Keratinocyte (primary cell): ENCODE data around the gene DYNC1LI2.

Source experiments
- CTCF ChIP-seq, 3 experiments: IDR thresholded peaks in 1 of 3; conservative IDR thresholded peaks in 1 of 3; optimal IDR thresholded peaks in 1 of 3; 2 replicates in 2 of 3; 3 replicates in 1 of 3; pipeline versions ENCODE3 to v1.5.1; 2011; ENCODE audit warnings: low read length in 3 of 3, mild to moderate bottlenecking in 3 of 3, moderate library complexity in 2 of 3, control low read depth in 1 of 3, inconsistent platforms in 1 of 3; ENCODE audit not compliant: insufficient read depth in 2 of 3; ENCODE audit errors: extremely low read depth in 1 of 3
- EZH2 ChIP-seq: IDR thresholded peaks from one replicate; pipeline ENCODE4 v1.6.1; 2012; ENCODE audit warnings: inconsistent platforms, mild to moderate bottlenecking, low read length, moderate library complexity

GRCh38 chr16:66676599-66676998, 74.8 kb downstream of the DYNC1LI2 start:
- no peak for TF ChIP-seq CTCF (optimal IDR thresholded peaks at IDR 0.05 in 1 of 3, IDR thresholded peaks at IDR 0.05 in 1 of 3, conservative IDR thresholded peaks at IDR 0.05 in 1 of 3; ENCODE audit: extremely low read depth in 1 of 3, insufficient read depth in 2 of 3, low read length in 3 of 3)
- no peak for TF ChIP-seq EZH2
